ENCODE measurements around the gene PPP1CC. TPM values are rescaled to one million over a fixed set of nuclear protein-coding genes. Genes with fewer than 3 reads are reported as not detected.
"Not testable (repeated sequence)": the region's sequence is repeated elsewhere in the genome, so short reads cannot be mapped to it uniquely, and the experiment has no call there.

The PPP1CC gene
- total RNA-seq, 1 donor from 2014 or later = 174 TPM

- Mint-ChIP-seq H3K9me3 (no peaks in the 10 kb centered on the region), H3K36me3 (peaks cover 46% of the 10 kb centered on the region), H3K27ac (no peak overlapping the region), H3K4me3 (no peak overlapping the region), H3K4me1 (ENCODE audit: unreplicated experiment) (peaks cover 22% of the 10 kb centered on the region), H3K27me3 (no peaks in the 10 kb centered on the region)
- DNase-seq (ENCODE audit: extremely low spot score, unreplicated experiment) = no peak
- no peak for TF ChIP-seq CTCF (conservative IDR thresholded peaks at IDR 0.05)
Observed at GRCh38 chr12:110731479-110731878, 11.2 kb downstream of the PPP1CC start.

- H3K27ac Mint-ChIP-seq = no peak overlapping the region
- peaks cover 21% of the 10 kb centered on the region for H3K4me1 Mint-ChIP-seq (ENCODE audit: unreplicated experiment)
- no peak overlapping the region for H3K4me3 Mint-ChIP-seq
- TF ChIP-seq CTCF (conservative IDR thresholded peaks at IDR 0.05) = no peak
- peaks cover 49% of the 10 kb centered on the region for H3K36me3 Mint-ChIP-seq
- no peaks in the 10 kb centered on the region for H3K9me3 Mint-ChIP-seq
- no peaks in the 10 kb centered on the region for H3K27me3 Mint-ChIP-seq
- DNase-seq (ENCODE audit: extremely low spot score, unreplicated experiment) = no peak
Observed at GRCh38 chr12:110728628-110729027, 14.1 kb downstream of the PPP1CC start.

- TF ChIP-seq CTCF (conservative IDR thresholded peaks at IDR 0.05) = no peak
- H3K9me3 Mint-ChIP-seq = no peaks in the 10 kb centered on the region
- H3K4me1 Mint-ChIP-seq (ENCODE audit: unreplicated experiment) = peaks cover 9% of the 10 kb centered on the region
- no peak for DNase-seq (ENCODE audit: extremely low spot score, unreplicated experiment)
- H3K27me3 Mint-ChIP-seq = no peaks in the 10 kb centered on the region
- no peak overlapping the region for H3K27ac Mint-ChIP-seq
- peaks cover 50% of the 10 kb centered on the region for H3K36me3 Mint-ChIP-seq
- no peak overlapping the region for H3K4me3 Mint-ChIP-seq
Observed at GRCh38 chr12:110726708-110727369, 15.9 kb downstream of the PPP1CC start.

GRCh38 chr12:110726028-110726427, 16.7 kb downstream of the PPP1CC start:
- Mint-ChIP-seq H3K4me3 (no peak overlapping the region), H3K36me3 (peaks cover 54% of the 10 kb centered on the region), H3K27ac (no peak overlapping the region), H3K27me3 (no peaks in the 10 kb centered on the region), H3K9me3 (no peaks in the 10 kb centered on the region), H3K4me1 (ENCODE audit: unreplicated experiment) (peaks cover 7% of the 10 kb centered on the region)
- no peak for DNase-seq (ENCODE audit: extremely low spot score, unreplicated experiment)
- TF ChIP-seq CTCF (conservative IDR thresholded peaks at IDR 0.05) = no peak

GRCh38 chr12:110725267-110725666, 17.4 kb downstream of the PPP1CC start:
- no peak for TF ChIP-seq CTCF (conservative IDR thresholded peaks at IDR 0.05)
- Mint-ChIP-seq H3K4me3 (no peak overlapping the region), H3K9me3 (no peaks in the 10 kb centered on the region), H3K4me1 (ENCODE audit: unreplicated experiment) (peaks cover 5% of the 10 kb centered on the region), H3K36me3 (peaks cover 55% of the 10 kb centered on the region), H3K27ac (no peak overlapping the region), H3K27me3 (no peaks in the 10 kb centered on the region)
- DNase-seq (ENCODE audit: extremely low spot score, unreplicated experiment) = no peak

GRCh38 chr12:110722892-110723291, 19.8 kb downstream of the PPP1CC start:
- not testable (repeated sequence) for H3K4me3 Mint-ChIP-seq; H3K27ac Mint-ChIP-seq; DNase-seq (ENCODE audit: extremely low spot score, unreplicated experiment); H3K4me1 Mint-ChIP-seq (ENCODE audit: unreplicated experiment); H3K9me3 Mint-ChIP-seq; H3K27me3 Mint-ChIP-seq
- H3K36me3 Mint-ChIP-seq = peaks cover 48% of the 10 kb centered on the region

All from type B pancreatic cell (in vitro differentiated cells).